HFFc6 (cell line): ENCODE measurements around the gene ZNF385D. TPM values are rescaled to one million over a fixed set of nuclear protein-coding genes. Genes with fewer than 3 reads are reported as not detected.

Experiments
- DNase-seq: peaks from one replicate; pipeline ENCODE4 v3.0.0-alpha.2; 2018
- H3K27ac Mint-ChIP-seq: 2 replicates; pipeline ENCODE4 v1.8.0; 2020; ENCODE audit warnings: mild to moderate bottlenecking, mixed read lengths
- H3K27me3 Mint-ChIP-seq: 2 replicates; pipeline ENCODE4 v1.8.0; 2021; ENCODE audit warnings: mild to moderate bottlenecking, moderate library complexity, mixed read lengths; ENCODE audit not compliant: insufficient read depth
- H3K36me3 Mint-ChIP-seq: 2 replicates; pipeline ENCODE4 v1.8.0; 2021; ENCODE audit warnings: low read depth, mixed read lengths
- H3K4me1 Mint-ChIP-seq: 2 replicates; pipeline ENCODE4 v1.8.0; 2020; ENCODE audit warnings: low read depth, mixed read lengths
- H3K4me3 Mint-ChIP-seq: 2 replicates; pipeline ENCODE4 v1.8.0; 2020; ENCODE audit warnings: mild to moderate bottlenecking, moderate library complexity, mixed read lengths
- H3K9me3 Mint-ChIP-seq: 2 replicates; pipeline ENCODE4 v1.8.0; 2020; ENCODE audit warnings: mild to moderate bottlenecking, mixed read lengths
- CTCF ChIP-seq: fragments of 200-600 bp; sonication (generic); IDR thresholded peaks from 2 replicates; pipeline ENCODE4 v1.5.0; 2021; ENCODE audit warnings: antibody characterized with exemption, mild to moderate bottlenecking
- total RNA-seq, 6 experiments: library from RNA; stranded (reverse); fragmentation: NEBNext Ultra II Directional; extraction: Animal tissue kit (Norgen Biotek cat#: 25700); gene quantifications; 2 replicates in 1 of 6; 3 replicates in 5 of 6; pipeline ENCODE4 v1.2.3, GENCODE V29; 2021

Gene ZNF385D
- total RNA-seq, 6 experiments from 2014 or later: 3.0 to 4.8 (median 4.1) TPM

GRCh38 chr3:21463319-21463718 lies 287.7 kb downstream of the ZNF385D start:
- no peak for DNase-seq
- Mint-ChIP-seq H3K9me3 (no peaks in the 10 kb centered on the region), H3K4me3 (no peak overlapping the region), H3K27ac (no peak overlapping the region), H3K36me3 (no peaks in the 10 kb centered on the region; the same call in 1 of the 2 replicates), H3K4me1 (peaks cover 56% of the 10 kb centered on the region), H3K27me3 (no peaks in the 10 kb centered on the region; the same call in 1 of the 2 replicates)
- TF ChIP-seq CTCF: no peak

- peak; percentile 29 for DNase-seq
- Mint-ChIP-seq H3K4me1 (peaks cover 53% of the 10 kb centered on the region), H3K27ac (peak overlapping the region; percentile 46; the same call in 1 of the 2 replicates), H3K36me3 (no peaks in the 10 kb centered on the region), H3K27me3 (no peaks in the 10 kb centered on the region; the same call in none of the 2 replicates), H3K4me3 (no peak overlapping the region), H3K9me3 (no peaks in the 10 kb centered on the region)
- TF ChIP-seq CTCF: no peak
These were observed 288.9 kb downstream of the ZNF385D start for GRCh38 chr3:21462141-21462540.

GRCh38 chr3:21457084-21457483 lies 293.9 kb downstream of the ZNF385D start:
- DNase-seq: no peak
- no peak overlapping the region for H3K4me3 Mint-ChIP-seq
- no peak for TF ChIP-seq CTCF
- no peak overlapping the region for H3K27ac Mint-ChIP-seq
- peaks cover 15% of the 10 kb centered on the region for H3K9me3 Mint-ChIP-seq
- peaks cover 26% of the 10 kb centered on the region for H3K36me3 Mint-ChIP-seq
- no peaks in the 10 kb centered on the region; the same call in none of the 2 replicates for H3K27me3 Mint-ChIP-seq
- H3K4me1 Mint-ChIP-seq: peaks cover 11% of the 10 kb centered on the region

- Mint-ChIP-seq H3K27me3 (peaks cover 1% of the 10 kb centered on the region; the same call in 1 of the 2 replicates), H3K4me3 (no peak overlapping the region), H3K9me3 (peaks cover 7% of the 10 kb centered on the region; the same call in 1 of the 2 replicates), H3K4me1 (peaks cover 47% of the 10 kb centered on the region), H3K36me3 (peaks cover 19% of the 10 kb centered on the region), H3K27ac (no peak overlapping the region)
- TF ChIP-seq CTCF: no peak
- DNase-seq: no peak
These were observed 301.3 kb downstream of the ZNF385D start for GRCh38 chr3:21449738-21450137.

GRCh38 chr3:21447476-21448151 lies 303.4 kb downstream of the ZNF385D start:
- H3K27ac Mint-ChIP-seq: peak overlapping the region; percentile 89
- peak overlapping the region; percentile 72 for H3K4me3 Mint-ChIP-seq
- no peaks in the 10 kb centered on the region for H3K9me3 Mint-ChIP-seq
- H3K4me1 Mint-ChIP-seq: peaks cover 47% of the 10 kb centered on the region
- DNase-seq: peak; percentile 82
- H3K36me3 Mint-ChIP-seq: peaks cover 8% of the 10 kb centered on the region
- TF ChIP-seq CTCF: no peak
- H3K27me3 Mint-ChIP-seq: peaks cover 1% of the 10 kb centered on the region; the same call in 1 of the 2 replicates
